WTC11 (cell line): ENCODE measurements around the gene RAB15. TPM values are rescaled to one million over a fixed set of nuclear protein-coding genes. Genes with fewer than 3 reads are reported as not detected.

Source experiments
- ATAC-seq: fragments of 200-7000 bp; cut with Tn5 transposase; 2 replicates; pipeline ENCODE4 v1.10.0; 2021; ENCODE audit warnings: mild to moderate bottlenecking, moderate library complexity
- CTCF ChIA-PET: fragments of 300-600 bp; sonication (Branson Sonifier 250); formaldehyde crosslinking; loops from one replicate; lab custom pipeline; 2021; ENCODE audit warnings: antibody characterized with exemption; lab: Charles Lee
- POLR2A ChIA-PET: fragments of 350-600 bp; sonication (Branson Sonifier 250); formaldehyde crosslinking; loops from one replicate; lab custom pipeline; 2021; ENCODE audit warnings: antibody characterized with exemption; lab: Charles Lee
- DNase-seq: peaks from one replicate; pipeline ENCODE4 v3.0.0; 2021; ENCODE audit warnings: low spot score
- H3K27ac Mint-ChIP-seq: 2 replicates; pipeline ENCODE4 v1.8.0; 2021; ENCODE audit warnings: mixed read lengths
- H3K27me3 Mint-ChIP-seq: 2 replicates; pipeline ENCODE4 v1.8.0; 2021; ENCODE audit warnings: low read depth, mild to moderate bottlenecking, moderate library complexity, mixed read lengths
- H3K36me3 Mint-ChIP-seq: 2 replicates; pipeline ENCODE4 v1.8.0; 2021; ENCODE audit warnings: mixed read lengths
- H3K4me1 Mint-ChIP-seq: 2 replicates; pipeline ENCODE4 v1.8.0; 2022; ENCODE audit warnings: mixed read lengths
- H3K4me3 Mint-ChIP-seq: 2 replicates; pipeline ENCODE4 v1.8.0; 2021; ENCODE audit warnings: mild to moderate bottlenecking, moderate library complexity, mixed read lengths
- H3K9me3 Mint-ChIP-seq: 2 replicates; pipeline ENCODE4 v1.8.0; 2021; ENCODE audit warnings: mixed read lengths
- AFF4 ChIP-seq: sonication (generic); formaldehyde crosslinking; IDR thresholded peaks from 2 replicates; pipeline ENCODE4 v1.8.1; 2023; ENCODE audit warnings: mild to moderate bottlenecking, missing genetic modification reagents, borderline replicate concordance
- CTCF ChIP-seq: fragments of 200-600 bp; IDR thresholded peaks from 2 replicates; pipeline ENCODE4 v1.8.0; 2022; ENCODE audit warnings: antibody characterized with exemption
- E2F1 ChIP-seq: sonication (generic); formaldehyde crosslinking; IDR thresholded peaks from 2 replicates; pipeline ENCODE4 v1.8.0; 2022; ENCODE audit warnings: mild to moderate bottlenecking, missing genetic modification reagents
- ERG ChIP-seq: fragments of 250-450 bp; sonication (Bioruptor Pico); IDR thresholded peaks from 2 replicates; pipeline ENCODE4 v1.8.0; 2021; ENCODE audit warnings: mild to moderate bottlenecking
- ETV6 ChIP-seq: sonication (generic); formaldehyde crosslinking; IDR thresholded peaks from 2 replicates; pipeline ENCODE4 v1.8.1; 2022; ENCODE audit warnings: mild to moderate bottlenecking, missing genetic modification reagents
- FOXJ3 ChIP-seq: sonication (generic); formaldehyde crosslinking; IDR thresholded peaks from 2 replicates; pipeline ENCODE4 v1.9.0; 2021; ENCODE audit warnings: missing genetic modification reagents, mild to moderate bottlenecking, borderline replicate concordance
- GABPB1 ChIP-seq: sonication (generic); formaldehyde crosslinking; IDR thresholded peaks from 2 replicates; pipeline ENCODE4 v1.8.1; 2023; ENCODE audit warnings: mild to moderate bottlenecking, missing genetic modification reagents
- GTF2I ChIP-seq: fragments of 250-450 bp; sonication (Bioruptor Pico); conservative IDR thresholded peaks from 2 replicates; pipeline ENCODE4 v1.4.0; 2021; ENCODE audit warnings: mild to moderate bottlenecking
- NR3C1 ChIP-seq: sonication (generic); formaldehyde crosslinking; conservative IDR thresholded peaks from 2 replicates; pipeline ENCODE4 v1.8.1; 2023; ENCODE audit warnings: low read depth, mild to moderate bottlenecking, missing genetic modification reagents
- SMAD4 ChIP-seq: sonication (generic); formaldehyde crosslinking; IDR thresholded peaks from 2 replicates; pipeline ENCODE4 v1.8.0; 2022; ENCODE audit warnings: mild to moderate bottlenecking, missing genetic modification reagents
- USF2 ChIP-seq: sonication (generic); formaldehyde crosslinking; IDR thresholded peaks from 2 replicates; pipeline ENCODE4 v1.8.1; 2023; ENCODE audit warnings: mild to moderate bottlenecking, missing genetic modification reagents, moderate library complexity
- ZNF121 ChIP-seq: sonication (generic); formaldehyde crosslinking; IDR thresholded peaks from 2 replicates; pipeline ENCODE4 v1.8.0; 2023; ENCODE audit warnings: missing genetic modification reagents
- ZNF281 ChIP-seq: sonication (generic); formaldehyde crosslinking; IDR thresholded peaks from 2 replicates; pipeline ENCODE4 v1.8.0; 2023; ENCODE audit warnings: mild to moderate bottlenecking, missing genetic modification reagents
- total RNA-seq: library from RNA; stranded (reverse); gene quantifications from 3 replicates; pipeline ENCODE4 v1.2.3, GENCODE V29; 2021

Gene RAB15
- total RNA-seq, 1 experiment from 2014 or later: 49.1 TPM

GRCh38 chr14:64912261-64912660 lies 59.9 kb downstream of the RAB15 start:
- CTCF ChIA-PET: interaction anchor here (1.0 to 3.4 kb wide), 3 partner anchors 71 to 110 kb away, joined by 3 to 29 read pairs (median 10); no protein-coding TSS in a partner anchor
- ATAC-seq (no peak), DNase-seq (no peak)
- Mint-ChIP-seq H3K27me3 (no peaks in the 10 kb centered on the region; the same call in 1 of the 2 replicates), H3K4me1 (peaks cover 11% of the 10 kb centered on the region), H3K9me3 (no peaks in the 10 kb centered on the region), H3K27ac (no peak overlapping the region), H3K4me3 (no peak overlapping the region), H3K36me3 (0 out of 2 replicates have a peak, but pooled peaks cover 6% of the 10 kb centered on the region)
- TF ChIP-seq ETV6 (no peak), ERG (CRISPR knock-in tag) (no peak), FOXJ3 (CRISPR knock-in tag) (no peak), ZNF281 (no peak), USF2 (CRISPR knock-in tag) (no peak)
- POLR2A ChIA-PET: no interaction called here

- ATAC-seq (no peak), DNase-seq (no peak)
- Mint-ChIP-seq H3K27me3 (no peaks in the 10 kb centered on the region; the same call in none of the 2 replicates), H3K4me3 (no peak overlapping the region), H3K36me3 (0 out of 2 replicates have a peak, but pooled peaks cover 2% of the 10 kb centered on the region), H3K27ac (no peak overlapping the region), H3K4me1 (peaks cover 11% of the 10 kb centered on the region), H3K9me3 (no peaks in the 10 kb centered on the region)
- CTCF ChIA-PET: interaction anchor here (0.6 to 3.4 kb wide), 52 partner anchors 8 to 326 kb away, joined by 3 to 37 read pairs (median 5); partner anchors contain the start of genes FNTB, GPX2 and SPTB
- TF ChIP-seq ZNF121 (no peak), GABPB1 (CRISPR knock-in tag) (no peak), GTF2I (CRISPR knock-in tag) (no peak), NR3C1 (no peak), CTCF (peak; percentile 41; the same call in 1 of the 2 replicates), AFF4 (CRISPR knock-in tag) (no peak), E2F1 (no peak), SMAD4 (CRISPR knock-in tag) (no peak)
- POLR2A ChIA-PET: interaction anchor here (0.7 to 1.0 kb wide), 2 partner anchors 64 to 75 kb away, joined by 3 to 6 read pairs; no protein-coding TSS in a partner anchor
Measured at GRCh38 chr14:64910847-64911495, 61.2 kb downstream of the RAB15 start.
